GM12878 (cell line): ENCODE results near the gene FICD. TPM values are rescaled to one million over a fixed set of nuclear protein-coding genes. Genes with fewer than 3 reads are reported as not detected.
A peak's percentile ranks its signal among the peaks of the same experiment; 100 is the strongest.

Experiments used
- CBX3 ChIP-seq: fragments of 200-600 bp; sonication (generic); IDR thresholded peaks from 2 replicates; pipeline ENCODE4 v1.6.1; 2016; ENCODE audit warnings: low read depth, borderline replicate concordance
- IKZF1 ChIP-seq: fragments of 450-650 bp; conservative IDR thresholded peaks from 2 replicates; pipeline ENCODE4 v1.6.1; 2017; ENCODE audit warnings: antibody characterized with exemption, mild to moderate bottlenecking
- KDM1A ChIP-seq: fragments of 200-600 bp; sonication (generic); IDR thresholded peaks from 2 replicates; pipeline ENCODE4 v1.6.1; 2016; ENCODE audit warnings: borderline replicate concordance
- LARP7 ChIP-seq: fragments of 450-650 bp; IDR thresholded peaks from 2 replicates; pipeline ENCODE4 v1.6.1; 2017; ENCODE audit warnings: mild to moderate bottlenecking
- MEF2A ChIP-seq: IDR thresholded peaks from 2 replicates; pipeline ENCODE4 v1.6.1; 2011; ENCODE audit warnings: low read depth, mild to moderate bottlenecking, low read length, moderate library complexity; ENCODE audit not compliant: insufficient read depth
- PAX5 ChIP-seq: IDR thresholded peaks from 2 replicates; pipeline ENCODE4 v1.6.1; 2011; ENCODE audit warnings: low read depth, low read length, borderline replicate concordance
- POLR2AphosphoS2 ChIP-seq: IDR thresholded peaks from 2 replicates; pipeline ENCODE4 v1.6.1; 2011; ENCODE audit warnings: low read depth, mild to moderate bottlenecking, low read length, improper control_type of control experiment, moderate library complexity
- SMAD5 ChIP-seq: IDR thresholded peaks from 2 replicates; pipeline ENCODE4 v1.6.1; 2016; ENCODE audit warnings: antibody characterized with exemption, low read depth
- TAF1 ChIP-seq: IDR thresholded peaks from 2 replicates; pipeline ENCODE4 v1.6.1; 2011; ENCODE audit warnings: mild to moderate bottlenecking, low read depth, low read length, borderline replicate concordance
- polyA plus RNA-seq, 11 experiments: library from polyadenylated mRNA; depleted of rRNA in 4 of 11; unstranded in 6 of 11; stranded (reverse) in 5 of 11; fragments of >200 nt; fragmentation: Nextera tagmentation in 4 of 11; fragmentation: Illumina TruSeq in 1 of 11; extraction: Ambion mirVana in 4 of 11; extraction: Trizol in 1 of 11; gene quantifications; 1 replicate in 1 of 11; 2 replicates in 10 of 11; pipeline versions ENCODE4 v1.2.1 to v1.2.3, GENCODE V29; 2011 to 2016; ENCODE audit warnings: inconsistent platforms in 2 of 11, missing spikeins in 2 of 11, low read depth in 1 of 11
- total RNA-seq, 4 experiments: library from RNA; depleted of rRNA in 3 of 4; stranded (reverse); fragments of >200 nt in 3 of 4; fragmentation: Illumina TruSeq in 1 of 4; extraction: Trizol in 1 of 4; gene quantifications; 2 replicates each; pipeline versions ENCODE4 v1.2.1 to v1.2.3, GENCODE V29; 2013 to 2021

FICD gene
- total and polyA plus RNA-seq, 10 of the 15 experiments (the other 5 are each of a cell fraction or from before 2014, with no cell fraction given), result 1.1 to 9.4 (median 4.3) TPM

GRCh38 chr12:108568338-108569154 lies 53.5 kb downstream of the FICD start (continued):
- TF ChIP-seq LARP7 (peak; percentile 45; the same call in 1 of the 2 replicates), IKZF1 (peak; percentile 92), POLR2AphosphoS2 (no peak), KDM1A (no peak), SMAD5 (no peak), CBX3 (no peak), MEF2A (peak; percentile 86), PAX5 (peak; percentile 98), TAF1 (no peak)

Other genes with a start within 250 kb of the FICD start
- gene CMKLR1, start 176.0 kb upstream of the FICD start, total RNA-seq (2014; rRNA removed), result 27.8 and 30.1 TPM in 2 replicates
- 26.2 and 28.0 TPM in 2 replicates for gene CMKLR1, start 176.0 kb upstream of the FICD start, total RNA-seq (2014; rRNA removed; fragmentation: Illumina TruSeq; extraction: Trizol)
- 52.3 and 53.2 TPM in 2 replicates for gene CMKLR1, start 176.0 kb upstream of the FICD start, total RNA-seq (2021)
- 31.8 and 41.5 TPM in 2 replicates for gene CMKLR1, start 176.0 kb upstream of the FICD start, polyA plus RNA-seq (2011; rRNA removed)
- gene CMKLR1, start 176.0 kb upstream of the FICD start, polyA plus RNA-seq (2014; fragmentation: Illumina TruSeq; extraction: Trizol), result 43.6 and 61.3 TPM in 2 replicates
- 10 to 100 TPM; 13.8 to 17.4 TPM for gene CMKLR1, start 176.0 kb upstream of the FICD start, polyA plus RNA-seq (2014; fragmentation: Nextera tagmentation; extraction: Ambion mirVana)
- gene CMKLR1, start 176.0 kb upstream of the FICD start, polyA plus RNA-seq (2014; rRNA removed), result 19.3 and 21.3 TPM in 2 replicates
- gene CMKLR1, start 176.0 kb upstream of the FICD start, polyA plus RNA-seq (2016; fragmentation: Nextera tagmentation; extraction: Ambion mirVana), result 10 to 100 TPM; 25.1 to 26.2 TPM
- gene SART3, start 45.9 kb downstream of the FICD start, total RNA-seq (2014; rRNA removed), result 157 and 179 TPM in 2 replicates
- gene SART3, start 45.9 kb downstream of the FICD start, total RNA-seq (2014; rRNA removed; fragmentation: Illumina TruSeq; extraction: Trizol), result 80.8 and 82.6 TPM in 2 replicates
- 70.2 and 70.8 TPM in 2 replicates for gene SART3, start 45.9 kb downstream of the FICD start, total RNA-seq (2021)
- gene SART3, start 45.9 kb downstream of the FICD start, polyA plus RNA-seq (2011; rRNA removed), result 49.7 and 53.7 TPM in 2 replicates
- gene SART3, start 45.9 kb downstream of the FICD start, polyA plus RNA-seq (2014; fragmentation: Illumina TruSeq; extraction: Trizol), result 49.3 and 52.8 TPM in 2 replicates
- 10 to 100 TPM in 1 of 2 experiments, 1 to 10 TPM in 1; 8.8 to 16.1 TPM for gene SART3, start 45.9 kb downstream of the FICD start, polyA plus RNA-seq (2014; fragmentation: Nextera tagmentation; extraction: Ambion mirVana)
- gene SART3, start 45.9 kb downstream of the FICD start, polyA plus RNA-seq (2014; rRNA removed), result 59.5 and 83.2 TPM in 2 replicates
- 10 to 100 TPM; 51.1 to 56.2 TPM for gene SART3, start 45.9 kb downstream of the FICD start, polyA plus RNA-seq (2016; fragmentation: Nextera tagmentation; extraction: Ambion mirVana)
- 177 and 189 TPM in 2 replicates for gene ISCU, start 47.3 kb downstream of the FICD start, total RNA-seq (2014; rRNA removed)
- gene ISCU, start 47.3 kb downstream of the FICD start, total RNA-seq (2014; rRNA removed; fragmentation: Illumina TruSeq; extraction: Trizol), result 109 and 113 TPM in 2 replicates
- gene ISCU, start 47.3 kb downstream of the FICD start, total RNA-seq (2021), result 102 and 108 TPM in 2 replicates
- gene ISCU, start 47.3 kb downstream of the FICD start, polyA plus RNA-seq (2011; rRNA removed), result 247 and 284 TPM in 2 replicates
- gene ISCU, start 47.3 kb downstream of the FICD start, polyA plus RNA-seq (2014; fragmentation: Illumina TruSeq; extraction: Trizol), result 122 and 127 TPM in 2 replicates
- 10 to 100 TPM; 32.8 to 66.1 TPM for gene ISCU, start 47.3 kb downstream of the FICD start, polyA plus RNA-seq (2014; fragmentation: Nextera tagmentation; extraction: Ambion mirVana)
- 132 and 135 TPM in 2 replicates for gene ISCU, start 47.3 kb downstream of the FICD start, polyA plus RNA-seq (2014; rRNA removed)
- gene ISCU, start 47.3 kb downstream of the FICD start, polyA plus RNA-seq (2016; fragmentation: Nextera tagmentation; extraction: Ambion mirVana), result 100 to 1,000 TPM; 248 to 260 TPM
- 0.05 and 0.11 TPM in 2 replicates for gene TMEM119, start 82.8 kb downstream of the FICD start, total RNA-seq (2014; rRNA removed)
- gene TMEM119, start 82.8 kb downstream of the FICD start, total RNA-seq (2014; rRNA removed; fragmentation: Illumina TruSeq; extraction: Trizol), result not detected in 2 replicates
- 0.44 TPM in 1 of 2 replicates, not detected in the other for gene TMEM119, start 82.8 kb downstream of the FICD start, total RNA-seq (2021)
- gene TMEM119, start 82.8 kb downstream of the FICD start, polyA plus RNA-seq (2011; rRNA removed), result 0.23 and 0.29 TPM in 2 replicates
- gene TMEM119, start 82.8 kb downstream of the FICD start, polyA plus RNA-seq (2014; fragmentation: Illumina TruSeq; extraction: Trizol), result not detected in 2 replicates
- not detected for gene TMEM119, start 82.8 kb downstream of the FICD start, polyA plus RNA-seq (2014; fragmentation: Nextera tagmentation; extraction: Ambion mirVana)
- gene TMEM119, start 82.8 kb downstream of the FICD start, polyA plus RNA-seq (2014; rRNA removed), result 0.08 TPM in 1 of 2 replicates, not detected in the other
- under 1 TPM; 0.15 to 0.19 TPM for gene TMEM119, start 82.8 kb downstream of the FICD start, polyA plus RNA-seq (2016; fragmentation: Nextera tagmentation; extraction: Ambion mirVana)
- 31.4 and 31.5 TPM in 2 replicates for gene SELPLG, start 118.6 kb downstream of the FICD start, total RNA-seq (2014; rRNA removed)
- gene SELPLG, start 118.6 kb downstream of the FICD start, total RNA-seq (2014; rRNA removed; fragmentation: Illumina TruSeq; extraction: Trizol), result 15.2 and 17.0 TPM in 2 replicates
- 20.7 and 21.0 TPM in 2 replicates for gene SELPLG, start 118.6 kb downstream of the FICD start, total RNA-seq (2021)
- 10.6 and 24.1 TPM in 2 replicates for gene SELPLG, start 118.6 kb downstream of the FICD start, polyA plus RNA-seq (2011; rRNA removed)
- 8.7 and 25.8 TPM in 2 replicates for gene SELPLG, start 118.6 kb downstream of the FICD start, polyA plus RNA-seq (2014; fragmentation: Illumina TruSeq; extraction: Trizol)
- gene SELPLG, start 118.6 kb downstream of the FICD start, polyA plus RNA-seq (2014; fragmentation: Nextera tagmentation; extraction: Ambion mirVana), result 1 to 10 TPM; 3.2 to 5.3 TPM
- gene SELPLG, start 118.6 kb downstream of the FICD start, polyA plus RNA-seq (2014; rRNA removed), result 32.3 and 33.3 TPM in 2 replicates
- 10 to 100 TPM; 23.6 to 29.5 TPM for gene SELPLG, start 118.6 kb downstream of the FICD start, polyA plus RNA-seq (2016; fragmentation: Nextera tagmentation; extraction: Ambion mirVana)
- 91.3 and 94.1 TPM in 2 replicates for gene CORO1C, start 216.2 kb downstream of the FICD start, total RNA-seq (2014; rRNA removed)
- 158 and 164 TPM in 2 replicates for gene CORO1C, start 216.2 kb downstream of the FICD start, total RNA-seq (2014; rRNA removed; fragmentation: Illumina TruSeq; extraction: Trizol)
- gene CORO1C, start 216.2 kb downstream of the FICD start, total RNA-seq (2021), result 208 and 212 TPM in 2 replicates
- gene CORO1C, start 216.2 kb downstream of the FICD start, polyA plus RNA-seq (2011; rRNA removed), result 204 and 254 TPM in 2 replicates
- 145 and 221 TPM in 2 replicates for gene CORO1C, start 216.2 kb downstream of the FICD start, polyA plus RNA-seq (2014; fragmentation: Illumina TruSeq; extraction: Trizol)
- 10 to 100 TPM; 52.7 to 52.9 TPM for gene CORO1C, start 216.2 kb downstream of the FICD start, polyA plus RNA-seq (2014; fragmentation: Nextera tagmentation; extraction: Ambion mirVana)
- 152 and 178 TPM in 2 replicates for gene CORO1C, start 216.2 kb downstream of the FICD start, polyA plus RNA-seq (2014; rRNA removed)
- gene CORO1C, start 216.2 kb downstream of the FICD start, polyA plus RNA-seq (2016; fragmentation: Nextera tagmentation; extraction: Ambion mirVana), result 100 to 1,000 TPM; 202 to 203 TPM